ENCODE measurements around the gene PROSER2.
A peak's percentile ranks its signal among the peaks of the same experiment; 100 is the strongest.

The PROSER2 gene

DNA sequence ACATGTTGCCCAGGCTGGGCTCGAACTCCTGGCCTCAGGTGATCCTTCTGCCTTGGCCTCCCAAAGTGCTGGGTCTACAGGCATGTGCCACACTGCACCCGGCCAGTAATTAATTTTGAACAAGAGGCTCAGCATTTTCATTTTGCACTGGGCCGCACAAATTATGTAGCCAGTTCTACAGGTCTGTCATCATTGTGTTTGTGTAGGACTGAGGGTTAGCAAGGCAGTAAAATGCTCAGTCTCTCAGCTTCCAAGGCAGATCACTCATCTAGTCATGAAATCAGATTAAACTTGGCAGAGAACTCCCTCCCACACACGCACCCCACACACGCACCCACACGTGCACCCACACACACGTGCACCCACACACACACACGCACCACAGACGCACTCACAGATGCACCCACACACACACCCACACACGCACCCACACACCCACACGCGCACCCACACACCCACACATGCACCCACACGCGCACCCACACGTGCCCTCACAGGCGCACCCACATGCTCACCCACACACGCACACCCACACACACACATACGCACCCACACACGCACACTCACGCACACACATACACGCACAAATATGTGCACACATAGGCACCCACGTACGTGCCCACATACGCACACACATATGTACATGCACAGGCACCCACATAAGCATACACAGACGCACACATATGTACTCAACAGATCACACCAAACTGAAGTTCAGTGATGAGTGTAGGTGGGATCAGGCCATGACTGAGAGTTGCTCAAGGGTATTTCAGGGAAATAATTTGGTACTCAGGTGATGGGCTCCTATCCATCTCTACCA is 27.8 kb upstream of the PROSER2 start:
- no peak overlapping the region for H3K4me3 Mint-ChIP-seq
- DNase-seq = no peak
- peaks cover 2% of the 10 kb centered on the region for H3K4me1 Mint-ChIP-seq (ENCODE audit: low read depth)
- peaks cover 3% of the 10 kb centered on the region for H3K27me3 Mint-ChIP-seq
- H3K27ac Mint-ChIP-seq = peak overlapping the region; percentile 61
- H3K36me3 Mint-ChIP-seq (ENCODE audit: low read depth) = no peaks in the 10 kb centered on the region
- peaks cover 3% of the 10 kb centered on the region for H3K9me3 Mint-ChIP-seq

DNA sequence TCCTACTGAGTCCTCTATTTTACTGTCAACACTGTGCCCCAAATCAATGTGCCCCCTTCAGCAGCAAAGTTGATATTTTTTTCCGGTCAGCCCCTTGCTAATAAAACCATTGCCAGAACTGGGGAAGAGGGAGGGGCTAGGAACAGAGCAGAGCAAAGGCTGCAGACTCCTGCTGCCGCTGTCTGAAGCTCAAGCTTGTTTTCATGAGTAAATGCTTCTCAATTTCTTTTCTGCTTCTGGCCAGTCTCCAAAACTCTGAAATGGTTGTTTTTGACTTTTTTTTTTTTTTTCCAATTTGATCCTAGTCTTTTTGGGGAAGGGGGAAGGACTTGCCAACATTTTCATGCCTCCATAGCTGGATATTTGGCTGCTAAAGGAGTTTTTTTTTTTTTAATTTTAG is 26.7 kb upstream of the PROSER2 start:
- Mint-ChIP-seq H3K27ac (no peak overlapping the region), H3K36me3 (ENCODE audit: low read depth) (no peaks in the 10 kb centered on the region), H3K4me1 (ENCODE audit: low read depth) (peaks cover 2% of the 10 kb centered on the region), H3K27me3 (peaks cover 3% of the 10 kb centered on the region), H3K9me3 (peaks cover 3% of the 10 kb centered on the region), H3K4me3 (no peak overlapping the region)
- no peak for DNase-seq

DNA sequence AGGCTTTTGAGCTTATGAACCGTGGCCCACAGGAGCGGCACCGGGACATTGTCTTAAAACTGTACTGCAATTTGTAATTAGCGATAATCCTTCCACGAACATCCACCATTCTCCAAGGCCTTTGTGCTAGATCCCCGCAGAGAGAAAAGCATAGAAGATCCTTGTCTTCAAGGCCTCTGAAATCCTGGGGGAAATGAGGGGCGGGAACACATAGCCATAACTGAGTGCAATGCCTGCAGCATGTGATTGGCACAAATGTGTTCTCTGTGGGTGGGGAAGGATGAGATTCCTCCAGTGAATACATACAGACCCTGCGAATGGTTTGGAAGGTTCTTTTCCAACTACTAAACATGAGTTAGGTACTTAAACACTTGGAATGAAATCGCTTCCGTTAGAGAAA is 25.9 kb upstream of the PROSER2 start:
- no peak overlapping the region for H3K27ac Mint-ChIP-seq
- H3K9me3 Mint-ChIP-seq = peaks cover 3% of the 10 kb centered on the region
- H3K27me3 Mint-ChIP-seq = peaks cover under 1% of the 10 kb centered on the region
- H3K4me3 Mint-ChIP-seq = no peak overlapping the region
- no peaks in the 10 kb centered on the region for H3K36me3 Mint-ChIP-seq (ENCODE audit: low read depth)
- H3K4me1 Mint-ChIP-seq (ENCODE audit: low read depth) = peaks cover 2% of the 10 kb centered on the region
- DNase-seq = no peak

DNA sequence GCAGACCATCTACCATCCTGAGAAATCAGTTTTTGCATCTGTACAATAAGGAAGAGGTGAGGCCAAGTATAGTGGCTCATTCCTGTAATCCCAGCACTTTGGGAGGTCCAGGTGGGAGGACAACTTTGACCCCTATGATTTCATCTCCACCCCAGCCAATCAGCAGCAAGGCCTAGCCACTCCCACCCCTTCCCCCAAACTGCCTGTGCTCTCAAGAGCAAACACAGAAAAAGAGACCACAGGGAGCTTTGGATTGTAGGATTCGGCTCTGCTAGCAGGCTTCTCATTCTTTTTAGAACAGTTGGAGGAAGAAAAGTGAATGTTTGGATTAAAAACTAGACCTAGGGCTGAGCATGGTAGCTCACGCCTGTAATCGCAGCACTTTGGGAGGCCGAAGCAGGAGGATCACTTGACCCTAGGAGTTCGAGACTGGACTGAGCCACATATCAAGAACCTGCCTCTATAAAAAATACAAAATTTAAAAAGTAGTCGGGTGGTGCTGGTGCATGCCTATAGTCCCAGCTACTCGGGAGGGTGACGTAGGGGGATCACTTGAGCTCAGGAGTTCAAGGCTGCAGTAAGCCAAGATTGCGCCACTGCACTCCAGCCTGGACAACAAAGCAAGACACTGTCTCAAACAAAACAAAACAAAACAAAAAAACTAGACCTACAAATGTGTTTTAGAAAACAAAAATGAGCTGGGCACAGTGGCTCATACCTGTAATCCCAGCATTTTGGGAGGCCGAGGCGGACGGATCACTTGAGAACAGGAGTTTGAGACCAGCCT is 25.1 kb upstream of the PROSER2 start:
- H3K4me3 Mint-ChIP-seq = no peak overlapping the region
- no peaks in the 10 kb centered on the region for H3K27me3 Mint-ChIP-seq
- no peak overlapping the region for H3K27ac Mint-ChIP-seq
- DNase-seq = no peak
- H3K36me3 Mint-ChIP-seq (ENCODE audit: low read depth) = no peaks in the 10 kb centered on the region
- peaks cover 3% of the 10 kb centered on the region for H3K9me3 Mint-ChIP-seq
- peaks cover 2% of the 10 kb centered on the region for H3K4me1 Mint-ChIP-seq (ENCODE audit: low read depth)

DNA sequence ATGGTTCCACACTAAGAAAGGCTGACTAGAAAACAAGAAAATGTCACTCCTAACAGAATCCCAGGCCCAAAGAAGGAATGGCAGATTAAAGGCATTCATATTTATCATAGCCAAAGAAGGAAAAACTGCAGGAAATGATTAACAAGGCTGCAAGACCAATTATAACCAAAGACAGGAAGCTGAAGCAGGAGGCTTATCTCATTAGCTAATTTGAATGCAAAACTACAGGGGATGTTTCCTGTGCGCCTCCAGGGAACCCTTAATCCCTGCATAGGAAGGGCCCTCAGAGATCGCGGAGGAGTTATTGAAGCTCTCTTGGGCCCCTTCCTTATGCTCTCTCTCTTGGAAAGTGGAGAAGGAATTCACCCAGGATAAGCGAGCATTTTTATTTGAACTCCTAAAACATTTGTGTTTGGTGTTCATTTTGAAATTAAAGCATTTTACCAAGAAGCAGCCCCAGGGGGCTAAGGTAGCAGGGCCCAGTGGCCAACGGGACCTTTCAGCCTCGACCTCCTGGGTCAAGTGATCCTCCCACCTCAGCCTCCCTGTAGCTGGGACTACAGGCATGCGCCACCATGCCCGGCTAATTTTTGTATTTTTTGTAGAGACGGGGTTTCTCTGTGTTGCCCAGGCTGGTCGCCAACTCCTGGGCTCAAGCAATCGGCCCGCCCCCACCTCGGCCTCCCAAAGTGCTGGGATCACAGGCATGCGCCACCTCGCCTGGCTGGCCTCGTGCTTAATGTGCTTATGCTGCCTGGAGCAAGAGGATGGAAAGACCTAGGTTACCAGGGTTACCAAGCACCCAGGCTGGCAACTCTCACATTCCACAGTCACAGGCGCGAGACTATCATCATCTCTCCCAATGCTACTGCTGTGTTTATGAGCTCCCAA is 24.1 kb upstream of the PROSER2 start:
- H3K27me3 Mint-ChIP-seq = no peaks in the 10 kb centered on the region
- no peak overlapping the region for H3K27ac Mint-ChIP-seq
- no peaks in the 10 kb centered on the region for H3K36me3 Mint-ChIP-seq (ENCODE audit: low read depth)
- H3K4me3 Mint-ChIP-seq = no peak overlapping the region
- peaks cover 3% of the 10 kb centered on the region for H3K9me3 Mint-ChIP-seq
- H3K4me1 Mint-ChIP-seq (ENCODE audit: low read depth) = peaks cover 2% of the 10 kb centered on the region
- no peak for DNase-seq

DNA sequence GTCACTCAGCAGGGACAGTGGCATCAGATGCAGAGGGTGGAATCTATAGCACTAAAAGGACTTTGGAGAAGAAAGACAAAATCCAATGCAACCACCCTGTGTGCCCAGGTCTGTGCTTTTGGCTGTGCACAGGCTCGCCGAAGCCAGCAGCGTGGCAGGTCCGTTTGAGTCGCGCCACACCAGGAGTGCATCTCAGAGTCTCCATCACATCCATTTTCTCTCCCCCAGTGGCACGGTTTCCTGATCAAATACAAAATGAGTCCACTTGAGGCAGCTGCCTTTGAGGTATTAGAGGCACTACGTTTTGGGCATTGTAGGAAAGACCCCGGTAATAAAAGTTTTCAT is 23.4 kb upstream of the PROSER2 start:
- Mint-ChIP-seq H3K27ac (no peak overlapping the region), H3K27me3 (no peaks in the 10 kb centered on the region), H3K9me3 (peaks cover 3% of the 10 kb centered on the region), H3K4me3 (no peak overlapping the region), H3K4me1 (ENCODE audit: low read depth) (peaks cover 2% of the 10 kb centered on the region), H3K36me3 (ENCODE audit: low read depth) (no peaks in the 10 kb centered on the region)
- no peak for DNase-seq

DNA sequence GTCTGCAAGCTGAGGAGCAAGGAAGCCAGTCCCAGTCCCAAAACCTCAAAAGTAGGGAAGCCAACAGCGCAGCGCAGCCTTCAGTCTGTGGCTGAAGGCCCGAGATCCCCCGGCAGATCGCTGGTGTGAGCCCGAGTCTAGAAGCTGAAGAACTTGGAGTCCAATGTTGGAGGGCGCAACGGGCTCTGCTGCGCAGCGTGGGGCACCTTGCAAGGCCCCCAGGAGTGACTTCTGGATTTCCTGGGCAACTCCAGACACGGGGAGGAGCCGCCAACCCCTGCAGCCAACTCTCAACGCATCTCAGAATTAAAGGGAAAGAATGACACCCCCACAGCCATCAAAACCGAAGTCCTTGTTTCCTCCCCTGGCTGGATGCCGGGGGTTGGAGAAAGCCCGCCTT is 18.8 kb upstream of the PROSER2 start:
- Mint-ChIP-seq H3K4me3 (no peak overlapping the region), H3K9me3 (no peaks in the 10 kb centered on the region), H3K36me3 (ENCODE audit: low read depth) (no peaks in the 10 kb centered on the region), H3K27me3 (peaks cover 16% of the 10 kb centered on the region), H3K27ac (no peak overlapping the region), H3K4me1 (ENCODE audit: low read depth) (no peaks in the 10 kb centered on the region)
- DNase-seq = no peak

DNA sequence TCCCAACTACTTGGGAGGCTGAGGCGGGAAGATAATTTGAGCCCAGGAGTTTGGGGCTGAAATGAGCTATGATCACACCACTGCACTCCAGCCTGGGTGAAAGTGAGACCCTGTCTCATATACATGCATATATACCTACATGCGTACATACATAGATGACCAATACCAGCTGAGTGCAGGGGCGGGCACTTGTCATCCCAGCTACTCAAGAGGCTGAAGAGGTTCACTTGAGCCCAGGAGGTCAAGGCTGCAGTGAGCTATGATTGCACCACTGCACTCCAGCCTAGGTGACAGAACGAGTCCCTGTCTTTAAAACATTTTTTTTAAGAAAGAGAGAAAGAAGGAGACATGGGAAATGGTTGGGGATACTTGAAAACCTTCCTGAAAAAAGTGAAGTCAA is 17.4 kb upstream of the PROSER2 start:
- H3K4me1 Mint-ChIP-seq (ENCODE audit: low read depth) = no peaks in the 10 kb centered on the region
- H3K9me3 Mint-ChIP-seq = no peaks in the 10 kb centered on the region
- H3K27ac Mint-ChIP-seq = no peak overlapping the region
- no peak overlapping the region for H3K4me3 Mint-ChIP-seq
- H3K27me3 Mint-ChIP-seq = peaks cover 16% of the 10 kb centered on the region
- H3K36me3 Mint-ChIP-seq (ENCODE audit: low read depth) = no peaks in the 10 kb centered on the region
- no peak for DNase-seq

DNA sequence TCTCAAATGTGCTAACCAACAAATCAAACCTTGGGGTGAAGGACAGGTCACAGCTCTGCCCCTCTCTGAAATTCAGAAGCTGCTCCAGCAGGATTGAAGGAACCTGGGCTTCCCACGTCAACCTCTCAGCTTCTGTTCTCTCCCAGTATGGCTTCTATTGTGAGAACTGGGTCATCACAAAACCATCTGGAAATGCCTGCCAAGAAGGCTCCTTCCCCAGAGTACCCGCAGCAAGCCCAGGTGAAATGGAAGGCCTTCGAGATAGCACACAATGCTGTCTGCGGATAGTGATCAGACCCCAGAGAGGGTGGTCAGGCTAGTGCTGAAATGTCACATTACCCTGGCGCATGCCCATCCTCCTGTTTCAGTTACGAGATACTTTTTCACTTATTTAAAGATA is 16.4 kb upstream of the PROSER2 start:
- peaks cover 16% of the 10 kb centered on the region for H3K27me3 Mint-ChIP-seq
- no peaks in the 10 kb centered on the region for H3K4me1 Mint-ChIP-seq (ENCODE audit: low read depth)
- no peak overlapping the region for H3K27ac Mint-ChIP-seq
- no peaks in the 10 kb centered on the region for H3K36me3 Mint-ChIP-seq (ENCODE audit: low read depth)
- no peak overlapping the region for H3K4me3 Mint-ChIP-seq
- DNase-seq = no peak
- H3K9me3 Mint-ChIP-seq = no peaks in the 10 kb centered on the region

DNA sequence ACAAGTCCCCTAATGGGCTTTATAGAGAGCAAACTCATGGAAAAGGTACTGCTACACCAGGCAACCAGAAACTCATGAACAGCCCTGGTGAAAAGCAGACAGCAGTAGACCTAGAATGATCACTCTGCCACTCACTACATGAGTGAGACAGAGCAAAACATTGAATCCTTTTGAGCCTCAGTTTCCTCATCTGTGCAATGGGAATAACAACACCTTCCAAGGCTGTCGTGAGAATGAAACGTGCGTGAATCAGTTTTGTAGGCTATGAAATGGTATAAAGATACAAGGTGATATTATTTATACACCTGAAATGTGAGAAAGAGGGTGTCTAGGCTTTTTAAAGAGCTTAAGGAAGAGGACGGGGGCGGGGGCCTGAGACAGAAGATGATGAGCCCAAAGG is 14.3 kb upstream of the PROSER2 start:
- no peak for DNase-seq
- H3K9me3 Mint-ChIP-seq = no peaks in the 10 kb centered on the region
- H3K27ac Mint-ChIP-seq = no peak overlapping the region
- no peaks in the 10 kb centered on the region for H3K4me1 Mint-ChIP-seq (ENCODE audit: low read depth)
- peaks cover 16% of the 10 kb centered on the region for H3K27me3 Mint-ChIP-seq
- no peaks in the 10 kb centered on the region for H3K36me3 Mint-ChIP-seq (ENCODE audit: low read depth)
- no peak overlapping the region for H3K4me3 Mint-ChIP-seq

DNA sequence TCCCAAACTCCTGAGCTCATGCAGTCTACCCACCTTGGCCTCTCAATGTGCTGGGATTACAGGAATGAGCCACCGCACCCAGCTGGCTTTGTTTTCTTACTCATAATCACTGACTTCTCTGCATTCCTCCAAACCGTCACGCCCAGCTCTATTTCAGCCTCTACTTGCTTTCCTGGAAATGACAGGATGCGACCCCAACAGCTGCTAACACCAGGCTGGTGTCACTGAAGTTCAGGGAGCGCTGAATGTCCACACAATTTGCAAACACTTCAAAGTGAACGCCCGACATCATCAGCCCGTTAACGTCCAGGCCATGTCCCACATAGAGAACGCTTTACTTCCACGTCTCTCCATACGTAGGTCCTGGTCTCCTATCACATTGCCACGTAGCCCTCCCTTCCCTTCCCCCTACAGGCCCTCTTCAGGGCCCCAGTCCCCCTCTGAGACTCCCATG is 12.8 kb upstream of the PROSER2 start:
- no peak overlapping the region for H3K4me3 Mint-ChIP-seq
- no peaks in the 10 kb centered on the region for H3K9me3 Mint-ChIP-seq
- H3K36me3 Mint-ChIP-seq (ENCODE audit: low read depth) = no peaks in the 10 kb centered on the region
- no peak for DNase-seq
- H3K27ac Mint-ChIP-seq = no peak overlapping the region
- H3K4me1 Mint-ChIP-seq (ENCODE audit: low read depth) = no peaks in the 10 kb centered on the region
- peaks cover 13% of the 10 kb centered on the region for H3K27me3 Mint-ChIP-seq

DNA sequence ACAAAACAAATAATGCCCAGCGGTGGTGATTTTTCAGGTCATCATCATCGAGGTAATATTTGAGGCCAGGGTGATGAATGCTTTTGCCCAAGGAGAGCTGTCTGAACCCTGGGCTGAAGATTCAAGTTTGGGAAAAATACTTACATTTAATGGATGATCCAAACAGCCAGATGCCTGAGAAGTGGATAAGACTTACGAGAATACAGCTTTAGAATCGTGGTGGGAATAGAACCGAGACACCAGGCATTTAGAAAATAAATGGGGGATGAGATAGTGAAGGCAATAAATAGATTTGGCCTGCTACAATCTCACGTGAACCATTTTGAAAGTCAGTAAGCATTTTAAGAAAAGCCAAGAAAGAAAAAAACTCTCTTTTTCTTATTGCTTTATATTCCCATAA is 12.2 kb upstream of the PROSER2 start:
- no peak overlapping the region for H3K27ac Mint-ChIP-seq
- H3K27me3 Mint-ChIP-seq = peaks cover 6% of the 10 kb centered on the region
- H3K36me3 Mint-ChIP-seq (ENCODE audit: low read depth) = no peaks in the 10 kb centered on the region
- H3K9me3 Mint-ChIP-seq = no peaks in the 10 kb centered on the region
- no peak overlapping the region for H3K4me3 Mint-ChIP-seq
- no peak for DNase-seq
- H3K4me1 Mint-ChIP-seq (ENCODE audit: low read depth) = no peaks in the 10 kb centered on the region

DNA sequence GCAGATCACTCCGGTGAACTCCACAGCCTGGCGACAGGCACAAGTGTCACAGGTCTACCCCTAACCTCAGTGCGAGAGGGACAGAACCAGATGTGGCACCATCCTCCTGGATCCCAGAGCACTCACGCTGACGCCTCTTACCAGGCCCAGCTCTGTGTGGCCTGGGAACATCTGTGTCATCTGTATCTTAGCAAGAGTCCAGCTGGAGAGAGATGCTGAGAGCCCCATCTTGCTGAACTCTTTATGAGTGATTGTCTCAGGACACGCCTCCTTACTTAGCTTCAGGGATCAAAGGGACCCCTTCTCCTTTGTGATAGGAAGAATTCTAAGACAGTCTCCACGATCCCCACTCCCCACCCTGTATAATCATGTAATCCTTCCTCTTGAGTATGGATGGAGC is 10.0 kb upstream of the PROSER2 start:
- Mint-ChIP-seq H3K27ac (no peak overlapping the region), H3K4me3 (no peak overlapping the region), H3K9me3 (no peaks in the 10 kb centered on the region), H3K4me1 (ENCODE audit: low read depth) (no peaks in the 10 kb centered on the region), H3K36me3 (ENCODE audit: low read depth) (no peaks in the 10 kb centered on the region), H3K27me3 (peaks cover 4% of the 10 kb centered on the region)
- no peak for DNase-seq

DNA sequence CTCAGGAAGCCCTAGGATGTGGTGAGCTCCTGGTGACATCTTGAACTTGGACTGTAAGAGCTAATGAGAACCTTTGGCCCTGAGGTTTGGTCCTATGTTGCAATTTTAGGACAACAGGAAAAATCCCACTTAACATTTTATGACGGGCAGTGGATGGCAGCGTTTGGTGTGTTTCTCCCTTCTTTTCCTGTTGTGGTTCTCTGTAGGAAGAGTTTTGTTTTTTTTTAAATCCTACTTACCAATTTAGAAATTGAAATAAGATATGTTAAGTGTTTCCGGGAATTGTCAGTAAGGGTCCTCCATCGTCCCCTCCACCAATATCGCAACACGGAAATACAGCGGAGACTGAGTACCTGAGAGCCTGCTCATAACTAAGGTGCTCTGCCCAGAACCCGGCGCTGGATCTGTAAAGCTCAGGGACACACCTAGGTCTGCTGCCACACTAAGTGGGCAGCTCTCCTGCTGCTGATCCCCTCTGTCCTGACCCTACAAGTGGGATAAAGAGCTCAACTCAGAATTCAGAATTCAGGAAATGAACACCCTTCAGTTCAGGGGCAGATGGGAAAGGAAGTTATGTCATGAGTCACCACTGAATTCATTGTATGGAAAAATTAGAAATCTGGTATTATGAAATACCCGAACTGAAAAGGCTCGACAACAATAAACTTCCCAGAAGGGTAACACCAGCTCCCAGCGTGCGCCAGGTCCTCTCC is 9.1 kb upstream of the PROSER2 start:
- Mint-ChIP-seq H3K27me3 (peaks cover 1% of the 10 kb centered on the region), H3K27ac (no peak overlapping the region), H3K36me3 (ENCODE audit: low read depth) (no peaks in the 10 kb centered on the region), H3K9me3 (no peaks in the 10 kb centered on the region), H3K4me1 (ENCODE audit: low read depth) (no peaks in the 10 kb centered on the region), H3K4me3 (no peak overlapping the region)
- DNase-seq = no peak
